LNCAP (cell line): ENCODE data around the gene C8G.

Experiments used
- CTCF ChIP-seq: fragments of 450-650 bp; IDR thresholded peaks from 2 replicates; pipeline ENCODE4 v1.5.1; 2017; ENCODE audit warnings: mild to moderate bottlenecking

C8G gene

GRCh38 chr9:136939996-136940525 is 5.0 kb upstream of the C8G start:
- TF ChIP-seq CTCF = no peak

GRCh38 chr9:136940526-136941230 is 4.4 kb upstream of the C8G start:
- TF ChIP-seq CTCF = no peak

- TF ChIP-seq CTCF = no peak
Measured at GRCh38 chr9:136941231-136942111, 3.6 kb upstream of the C8G start.

GRCh38 chr9:136942112-136942880 is 2.7 kb upstream of the C8G start:
- TF ChIP-seq CTCF = no peak

GRCh38 chr9:136942881-136943230 is 2.2 kb upstream of the C8G start:
- no peak for TF ChIP-seq CTCF

- no peak for TF ChIP-seq CTCF
Measured at GRCh38 chr9:136943291-136944211, 1.5 kb upstream of the C8G start.

GRCh38 chr9:136944212-136944518 is 878 bp upstream of the C8G start:
- no peak for TF ChIP-seq CTCF
